ENCODE results near the gene IPO4. TPM values are rescaled to one million over a fixed set of nuclear protein-coding genes. Genes with fewer than 3 reads are reported as not detected.

The IPO4 gene
- total and polyA plus RNA-seq, 2 of the 13 experiments (the other 11 are each of a cell fraction or from before 2014, with no cell fraction given) = 39.0 to 179 TPM

- TF ChIP-seq ZNF781 (CRISPR knock-in tag; IDR thresholded peaks at IDR 0.05; ENCODE audit: borderline replicate concordance, not compliant biosample characterization) = no peak
- no peak for TF ChIP-seq ZNF776 (CRISPR knock-in tag; IDR thresholded peaks at IDR 0.05)
- 0 out of 2 replicates have a peak, but pooled peaks have one; percentile 31 for TF ChIP-seq DZIP1 (CRISPR knock-in tag; IDR thresholded peaks at IDR 0.05)
- peak; percentile 37; the same call in 1 of the 2 replicates for TF ChIP-seq SSRP1 (CRISPR knock-in tag; IDR thresholded peaks at IDR 0.05)
- no peak for TF ChIP-seq ASH2L (IDR thresholded peaks at IDR 0.05; ENCODE audit: insufficient read length, low read depth, low read length)
- TF ChIP-seq MTF2 (CRISPR knock-in tag; IDR thresholded peaks at IDR 0.05; ENCODE audit: borderline replicate concordance) = no peak
These were observed 15.7 kb downstream of the IPO4 start (continued) for GRCh38 chr14:24172871-24173281.

- intact Hi-C loops (cut with micrococcal nuclease; ENCODE audit: unreplicated experiment) = no loop called here
- ChIA-PET CTCF (ENCODE audit: low intra/inter-chr PET ratio, low total read pairs) (no interaction called here), POLR2A (interaction anchor here (1.0 to 3.3 kb wide), 4 partner anchors 9 to 26 kb away, joined by 3 to 13 read pairs (median 8); partner anchors contain the start of genes IRF9, PSME2 and RNF31)
- no peak for FAIRE-seq
- ATAC-seq = no peak
- TF ChIP-seq ZXDC (CRISPR knock-in tag; IDR thresholded peaks at IDR 0.05) = no peak
- peak; percentile 62 for TF ChIP-seq HNRNPK (IDR thresholded peaks at IDR 0.05; ENCODE audit: low read depth, low read length, poor library complexity, severe bottlenecking)
- TF ChIP-seq SAP130 (CRISPR knock-in tag; IDR thresholded peaks at IDR 0.05; ENCODE audit: low read depth) = no peak
- no peak for TF ChIP-seq CENPBD1 (CRISPR knock-in tag; IDR thresholded peaks at IDR 0.05; ENCODE audit: borderline replicate concordance, low read depth)
- no peak for TF ChIP-seq ZBTB38 (CRISPR knock-in tag; IDR thresholded peaks at IDR 0.05)
- TF ChIP-seq DNMT1 (CRISPR knock-in tag; IDR thresholded peaks at IDR 0.05) = 0 out of 2 replicates have a peak, but pooled peaks have one; percentile 17
- TF ChIP-seq ZBTB44 (CRISPR knock-in tag; IDR thresholded peaks at IDR 0.05) = no peak
- TF ChIP-seq AGO2 (optimal IDR thresholded peaks at IDR 0.05; ENCODE audit: low read depth, low read length) = peak; percentile 38
- TF ChIP-seq ZNF768 (CRISPR knock-in tag; IDR thresholded peaks at IDR 0.05) = 0 out of 2 replicates have a peak, but pooled peaks have one; percentile 22
- in situ Hi-C loops (cut with HindIII; ENCODE audit: extremely low pct_ligation_motif_present, low pct_unique_long_range_greater_than_20kb) = no loop called here
- no peak for DNase-seq (ENCODE audit: low spot score)
- Histone ChIP-seq H3K9ac (ENCODE audit: insufficient read depth, low read depth, low read length) (no peak overlapping the region), H3K27me3 (ENCODE audit: control insufficient read depth in 1 of 2, insufficient read depth in 2 of 2, low read length in 2 of 2) (no peaks in the 10 kb centered on the region), H4K20me1 (ENCODE audit: insufficient read depth, low read length) (no peaks in the 10 kb centered on the region), H3K36me3 (replicated peaks in 1 of 2; ENCODE audit: control insufficient read depth in 1 of 2, insufficient read depth in 2 of 2, low read length in 2 of 2) (peaks cover 0 to 9% of the 10 kb centered on the region in 2 experiments; a peak in 2 of 5 replicates), H3K27ac (ENCODE audit: extremely low read length, insufficient read depth, low read length) (no peak overlapping the region), H3K79me2 (ENCODE audit: insufficient read depth, low read length) (no peaks in the 10 kb centered on the region), H2AFZ (ENCODE audit: low read length) (no peak overlapping the region), H3K4me1 (ENCODE audit: insufficient read depth, low read length) (no peaks in the 10 kb centered on the region), H3K4me2 (ENCODE audit: low read depth, low read length) (no peak overlapping the region), H3K4me3 (replicated peaks in 1 of 3; ENCODE audit: insufficient read depth in 1 of 3, low read depth in 2 of 3, low read length in 3 of 3) (no peak overlapping the region), H3K9me3 (ENCODE audit: low read length) (no peaks in the 10 kb centered on the region)
- 94% methylated on average over 30 of the region's 30 CpGs for WGBS (ENCODE audit: low lambda C conversion rate)
- BruUV-seq (replicated peaks) = no TSS peak
These were observed 16.3 kb downstream of the IPO4 start for GRCh38 chr14:24172261-24172860.

All from HepG2 (cell line).